Upper lobe of left lung (tissue), 6 donors: ENCODE results near the gene DOK4. TPM values are rescaled to one million over a fixed set of nuclear protein-coding genes. Genes with fewer than 3 reads are reported as not detected.

Experiments used
- ATAC-seq, 2 donors: fragments of 200-7000 bp; cut with Tn5 transposase; one replicate each; pipeline ENCODE4 v1.9.1; 2022; ENCODE audit warnings: mild to moderate bottlenecking in 2 of 2, moderate library complexity in 2 of 2; ENCODE audit not compliant: low FRiP score in 2 of 2
- DNase-seq, 2 donors: peaks; one replicate each; pipeline ENCODE4 v3.0.0-alpha.2; 2019 to 2020
- H3K27ac ChIP-seq, 4 donors: fragments of 200-600 bp; sonication (generic); one replicate each; pipeline ENCODE4 v1.5.1; 2016 to 2019
- H3K27me3 ChIP-seq, 4 donors: fragments of 200-600 bp; sonication (generic); one replicate each; pipeline ENCODE4 v1.5.1; 2017 to 2019
- H3K36me3 ChIP-seq, 4 donors: fragments of 200-600 bp; sonication (generic); one replicate each; pipeline ENCODE4 v1.5.1; 2016 to 2019
- H3K4me1 ChIP-seq, 4 donors: fragments of 200-600 bp; sonication (generic); one replicate each; pipeline ENCODE4 v1.5.1; 2018 to 2019
- H3K4me3 ChIP-seq, 4 donors: fragments of 200-600 bp; sonication (generic); one replicate each; pipeline ENCODE4 v1.5.1; 2017 to 2019; ENCODE audit warnings: mild to moderate bottlenecking in 2 of 4, moderate library complexity in 1 of 4
- H3K9me3 ChIP-seq, 4 donors: fragments of 200-600 bp; sonication (generic); one replicate each; pipeline ENCODE4 v1.5.1; 2018 to 2019
- CTCF ChIP-seq, 6 experiments: fragments of 450-650 bp in 4 of 6; fragments of 200-600 bp in 2 of 6; sonication (generic) in 2 of 6; IDR thresholded peaks; one replicate each; pipeline ENCODE4 v1.5.1; 2016 to 2019; ENCODE audit warnings: antibody characterized with exemption in 6 of 6
- EP300 ChIP-seq, 4 donors: sonication (generic); formaldehyde crosslinking; IDR thresholded peaks; one replicate each; pipeline ENCODE4 v1.5.1; 2017; ENCODE audit warnings: antibody characterized with exemption in 4 of 4, control low read depth in 2 of 4
- POLR2A ChIP-seq, 4 donors: fragments of 450-650 bp; IDR thresholded peaks; one replicate each; pipeline ENCODE4 v1.5.1; 2016 to 2017; ENCODE audit warnings: antibody characterized with exemption in 4 of 4, mild to moderate bottlenecking in 2 of 4
- POLR2AphosphoS5 ChIP-seq, 2 donors: sonication (generic); formaldehyde crosslinking; IDR thresholded peaks; one replicate each; pipeline ENCODE4 v1.5.1; 2017; ENCODE audit warnings: antibody characterized with exemption in 2 of 2
- WGBS, 2 donors: methylation state at CpG; one replicate each; pipeline ENCODE4 v1.1.5; 2017 to 2018; 5-methylcytosine and 5-hydroxymethylcytosine counted together
- total RNA-seq, 6 donors: library from RNA; depleted of rRNA in 4 of 6; stranded (reverse); fragments of >200 nt in 4 of 6; gene quantifications; one replicate each; pipeline versions ENCODE4 v1.1.0 to v1.2.1, GENCODE V29; 2016 to 2021
- donor health status: DM: no; HTN: no; CAD: no; lungs with moderate emphysema.
- donor health status: DM: no; HTN: yes; CAD: no; lungs with severe emphysema.

Gene DOK4
- total RNA-seq, result 10 to 100 TPM; 36.7 to 87.3 (median 54.1) TPM

- TF ChIP-seq EP300 (IDR thresholded peaks at IDR 0.05) (no peak), POLR2A (IDR thresholded peaks at IDR 0.05) (peak in 1 of 4 donors; percentile 41), POLR2AphosphoS5 (IDR thresholded peaks at IDR 0.05) (no peak), CTCF (IDR thresholded peaks at IDR 0.05) (peak in 1 of 6 experiments; percentile 8)
- DNase-seq, result peak; percentile 81 to 98
- peak; percentile 87 to 97 for ATAC-seq
- 3 to 14% methylated on average over 3 to 19 of the region's 73 CpGs for WGBS, 2 donors
- peak within 1 kb of the TSS; percentile 77 to 92 (median 84) for H3K4me3 ChIP-seq
- H3K27me3 ChIP-seq, result no peaks in the 10 kb centered on the region
- peak within 1 kb of the TSS; percentile 67 to 84 (median 80) for H3K27ac ChIP-seq
- H3K9me3 ChIP-seq, result no peaks in the 10 kb centered on the region
- H3K4me1 ChIP-seq, result peaks cover 17 to 35% (median 22%) of the 10 kb centered on the region in 4 donors
- H3K36me3 ChIP-seq, result no peaks in the 10 kb centered on the region
These were observed at the start of gene DOK4 for GRCh38 chr16:57485916-57486857. DOK4 (minus strand) TSS chr16:57486493; CDS start chr16:57479507, 6,986 bp downstream.

GRCh38 chr16:57535680-57536305 is 49.5 kb upstream of the DOK4 start:
- no peaks in the 10 kb centered on the region for H3K36me3 ChIP-seq
- TF ChIP-seq POLR2A (IDR thresholded peaks at IDR 0.05) (peak in 1 of 4 donors; percentile 42), POLR2AphosphoS5 (IDR thresholded peaks at IDR 0.05) (peak; percentile 17 to 56), CTCF (IDR thresholded peaks at IDR 0.05) (peak in 3 of 6 experiments; percentile 19 to 37 (median 22)), EP300 (IDR thresholded peaks at IDR 0.05) (no peak)
- H3K4me3 ChIP-seq, result peak overlapping the region; percentile 86 to 94 (median 90)
- H3K27me3 ChIP-seq, result peaks cover 0 to 4% (median 0%) of the 10 kb centered on the region in 4 donors
- peak; percentile 95 to 100 for DNase-seq
- peaks cover 39 to 59% (median 48%) of the 10 kb centered on the region in 4 donors for H3K4me1 ChIP-seq
- WGBS, 2 donors, result 1 to 5% methylated on average over 10 to 32 of the region's 50 CpGs
- ATAC-seq, result peak; percentile 93 to 96
- H3K27ac ChIP-seq, result peak overlapping the region; percentile 91 to 97 (median 94)
- no peaks in the 10 kb centered on the region for H3K9me3 ChIP-seq

GRCh38 chr16:57534881-57535658 is 48.8 kb upstream of the DOK4 start:
- DNase-seq (peak in 1 of 2 donors; percentile 20), ATAC-seq (no peak)
- H3K4me3 ChIP-seq, result peak overlapping the region in 3 of 4 donors; percentile 87 to 94 (median 92)
- H3K4me1 ChIP-seq, result peaks cover 46 to 65% (median 54%) of the 10 kb centered on the region in 4 donors
- WGBS, 2 donors, result 39 to 60% methylated on average over 9 to 12 of the region's 13 CpGs
- H3K36me3 ChIP-seq, result no peaks in the 10 kb centered on the region
- H3K27ac ChIP-seq, result peak overlapping the region; percentile 91 to 97 (median 94)
- TF ChIP-seq CTCF (IDR thresholded peaks at IDR 0.05) (no peak), EP300 (IDR thresholded peaks at IDR 0.05) (no peak), POLR2A (IDR thresholded peaks at IDR 0.05) (no peak), POLR2AphosphoS5 (IDR thresholded peaks at IDR 0.05) (no peak)
- no peaks in the 10 kb centered on the region for H3K9me3 ChIP-seq
- H3K27me3 ChIP-seq, result peaks cover 0 to 4% (median 0%) of the 10 kb centered on the region in 4 donors

GRCh38 chr16:57534337-57534880 is 48.1 kb upstream of the DOK4 start:
- H3K36me3 ChIP-seq, result no peaks in the 10 kb centered on the region
- ATAC-seq, result no peak
- peaks cover 53 to 72% (median 60%) of the 10 kb centered on the region in 4 donors for H3K4me1 ChIP-seq

More at GRCh38 chr16:57534337-57534880, 48.1 kb upstream of the DOK4 start:
- DNase-seq, result peak in 1 of 2 donors; percentile 18
- H3K9me3 ChIP-seq, result no peaks in the 10 kb centered on the region
- H3K27ac ChIP-seq, result peak overlapping the region in 3 of 4 donors; percentile 30 to 97 (median 95)
- no peak for TF ChIP-seq POLR2A (IDR thresholded peaks at IDR 0.05)
- no peak for TF ChIP-seq POLR2AphosphoS5 (IDR thresholded peaks at IDR 0.05)
- TF ChIP-seq EP300 (IDR thresholded peaks at IDR 0.05), result no peak
- no peak for TF ChIP-seq CTCF (IDR thresholded peaks at IDR 0.05)
- no peak overlapping the region for H3K4me3 ChIP-seq
- H3K27me3 ChIP-seq, result peaks cover 0 to 4% (median 0%) of the 10 kb centered on the region in 4 donors
- 91 to 94% methylated on average over 7 of the region's 7 CpGs for WGBS, 2 donors
